ENCODE measurements around the gene TYW3.

DNA sequence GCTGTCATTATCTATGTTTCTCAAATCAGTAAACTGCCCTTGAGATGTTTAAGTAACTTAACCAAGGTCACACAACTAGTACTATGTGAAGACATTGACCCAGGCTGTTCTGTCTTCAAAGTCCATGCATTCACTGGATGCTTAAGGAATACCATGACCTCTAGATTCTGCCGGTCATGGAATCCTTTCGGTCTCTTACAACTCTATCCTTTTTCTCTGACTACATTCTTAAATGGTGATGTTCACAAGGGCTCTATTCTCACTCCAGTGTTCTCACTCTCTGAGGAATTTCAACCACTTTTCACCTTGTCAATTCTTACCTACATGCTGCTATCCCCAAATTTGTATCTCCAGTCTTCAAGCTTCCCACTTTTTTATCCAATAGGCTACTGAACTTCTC lies 15.3 kb upstream of the TYW3 start:
- TF ChIP-seq CTCF (tag by site-specific recombination; IDR thresholded peaks at IDR 0.05) (no peak), ZNF501 (tag by site-specific recombination; IDR thresholded peaks at IDR 0.05) (no peak), ZNF585B (tag by site-specific recombination; IDR thresholded peaks at IDR 0.05) (no peak), ZNF660 (tag by site-specific recombination; IDR thresholded peaks at IDR 0.05) (no peak), HOXA7 (CRISPR knock-in tag; IDR thresholded peaks at IDR 0.05; ENCODE audit: borderline replicate concordance) (no peak), YY1 (tag by site-specific recombination; IDR thresholded peaks at IDR 0.05) (no peak), ZNF830 (tag by site-specific recombination; IDR thresholded peaks at IDR 0.05; ENCODE audit: low read depth) (no peak), ZNF174 (tag by site-specific recombination; IDR thresholded peaks at IDR 0.05) (no peak), ZNF391 (tag by site-specific recombination; IDR thresholded peaks at IDR 0.05; ENCODE audit: borderline replicate concordance, low read depth) (no peak), ZNF274 (IDR thresholded peaks at IDR 0.05; ENCODE audit: low read length) (no peak), ZNF274 (tag by site-specific recombination; IDR thresholded peaks at IDR 0.05; ENCODE audit: borderline replicate concordance) (no peak), ZNF654 (tag by site-specific recombination; IDR thresholded peaks at IDR 0.05; ENCODE audit: low read depth) (no peak), TRIM28 (IDR thresholded peaks at IDR 0.05; ENCODE audit: borderline replicate concordance, low read length) (no peak)
- TF ChIP-seq, protein P1, sequence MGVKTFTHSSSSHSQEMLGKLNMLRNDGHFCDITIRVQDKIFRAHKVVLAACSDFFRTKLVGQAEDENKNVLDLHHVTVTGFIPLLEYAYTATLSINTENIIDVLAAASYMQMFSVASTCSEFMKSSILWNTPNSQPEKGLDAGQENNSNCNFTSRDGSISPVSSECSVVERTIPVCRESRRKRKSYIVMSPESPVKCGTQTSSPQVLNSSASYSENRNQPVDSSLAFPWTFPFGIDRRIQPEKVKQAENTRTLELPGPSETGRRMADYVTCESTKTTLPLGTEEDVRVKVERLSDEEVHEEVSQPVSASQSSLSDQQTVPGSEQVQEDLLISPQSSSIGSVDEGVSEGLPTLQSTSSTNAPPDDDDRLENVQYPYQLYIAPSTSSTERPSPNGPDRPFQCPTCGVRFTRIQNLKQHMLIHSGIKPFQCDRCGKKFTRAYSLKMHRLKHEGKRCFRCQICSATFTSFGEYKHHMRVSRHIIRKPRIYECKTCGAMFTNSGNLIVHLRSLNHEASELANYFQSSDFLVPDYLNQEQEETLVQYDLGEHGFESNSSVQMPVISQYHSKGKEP (tag by site-specific recombination; IDR thresholded peaks at IDR 0.05): no peak
- TF ChIP-seq, protein P2, sequence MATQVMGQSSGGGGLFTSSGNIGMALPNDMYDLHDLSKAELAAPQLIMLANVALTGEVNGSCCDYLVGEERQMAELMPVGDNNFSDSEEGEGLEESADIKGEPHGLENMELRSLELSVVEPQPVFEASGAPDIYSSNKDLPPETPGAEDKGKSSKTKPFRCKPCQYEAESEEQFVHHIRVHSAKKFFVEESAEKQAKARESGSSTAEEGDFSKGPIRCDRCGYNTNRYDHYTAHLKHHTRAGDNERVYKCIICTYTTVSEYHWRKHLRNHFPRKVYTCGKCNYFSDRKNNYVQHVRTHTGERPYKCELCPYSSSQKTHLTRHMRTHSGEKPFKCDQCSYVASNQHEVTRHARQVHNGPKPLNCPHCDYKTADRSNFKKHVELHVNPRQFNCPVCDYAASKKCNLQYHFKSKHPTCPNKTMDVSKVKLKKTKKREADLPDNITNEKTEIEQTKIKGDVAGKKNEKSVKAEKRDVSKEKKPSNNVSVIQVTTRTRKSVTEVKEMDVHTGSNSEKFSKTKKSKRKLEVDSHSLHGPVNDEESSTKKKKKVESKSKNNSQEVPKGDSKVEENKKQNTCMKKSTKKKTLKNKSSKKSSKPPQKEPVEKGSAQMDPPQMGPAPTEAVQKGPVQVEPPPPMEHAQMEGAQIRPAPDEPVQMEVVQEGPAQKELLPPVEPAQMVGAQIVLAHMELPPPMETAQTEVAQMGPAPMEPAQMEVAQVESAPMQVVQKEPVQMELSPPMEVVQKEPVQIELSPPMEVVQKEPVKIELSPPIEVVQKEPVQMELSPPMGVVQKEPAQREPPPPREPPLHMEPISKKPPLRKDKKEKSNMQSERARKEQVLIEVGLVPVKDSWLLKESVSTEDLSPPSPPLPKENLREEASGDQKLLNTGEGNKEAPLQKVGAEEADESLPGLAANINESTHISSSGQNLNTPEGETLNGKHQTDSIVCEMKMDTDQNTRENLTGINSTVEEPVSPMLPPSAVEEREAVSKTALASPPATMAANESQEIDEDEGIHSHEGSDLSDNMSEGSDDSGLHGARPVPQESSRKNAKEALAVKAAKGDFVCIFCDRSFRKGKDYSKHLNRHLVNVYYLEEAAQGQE (tag by site-specific recombination; IDR thresholded peaks at IDR 0.05): no peak
